ENCODE data around the gene TMEM258.

The TMEM258 gene

DNA sequence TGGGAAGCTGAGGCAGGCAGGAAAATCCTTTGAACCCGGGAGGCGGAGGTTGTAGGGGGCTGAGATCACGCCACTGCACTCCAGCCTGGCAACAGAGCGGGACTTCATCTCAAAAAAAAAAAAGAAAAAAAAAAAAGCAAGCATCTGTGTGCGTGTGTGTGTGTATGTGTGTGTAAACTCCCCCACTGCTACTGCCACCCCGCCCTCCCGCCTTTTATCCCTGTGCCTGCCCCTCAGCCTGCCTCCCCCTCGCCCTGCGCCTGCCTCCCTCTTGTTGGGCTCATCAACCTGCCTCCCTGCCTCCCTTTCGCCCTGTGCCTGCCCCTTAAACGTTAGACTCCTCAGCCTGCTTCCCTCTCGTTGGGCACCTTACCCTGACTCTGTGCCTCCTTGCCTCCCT, 18.0 kb downstream of the TMEM258 start:
- DNase-seq, result no peak

DNA sequence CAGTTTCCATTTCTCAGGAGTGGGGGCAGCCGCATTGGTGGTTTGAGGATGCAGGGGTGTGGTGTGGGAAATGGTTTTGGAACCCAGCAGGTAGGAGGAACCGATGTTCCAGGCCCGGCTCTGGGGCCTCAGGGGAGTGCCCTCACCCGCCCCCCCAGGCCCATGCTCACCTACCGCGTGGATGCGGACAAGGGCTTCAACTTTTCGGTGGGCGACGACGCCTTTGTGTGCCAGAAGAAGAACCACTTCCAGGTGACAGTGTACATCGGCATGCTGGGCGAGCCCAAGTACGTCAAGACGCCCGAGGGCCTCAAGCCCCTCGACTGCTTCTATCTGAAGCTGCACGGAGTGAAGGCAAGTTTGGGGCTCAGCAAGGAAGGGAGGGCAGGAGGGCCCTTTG, 18.6 kb downstream of the TMEM258 start:
- no peak for DNase-seq

DNA sequence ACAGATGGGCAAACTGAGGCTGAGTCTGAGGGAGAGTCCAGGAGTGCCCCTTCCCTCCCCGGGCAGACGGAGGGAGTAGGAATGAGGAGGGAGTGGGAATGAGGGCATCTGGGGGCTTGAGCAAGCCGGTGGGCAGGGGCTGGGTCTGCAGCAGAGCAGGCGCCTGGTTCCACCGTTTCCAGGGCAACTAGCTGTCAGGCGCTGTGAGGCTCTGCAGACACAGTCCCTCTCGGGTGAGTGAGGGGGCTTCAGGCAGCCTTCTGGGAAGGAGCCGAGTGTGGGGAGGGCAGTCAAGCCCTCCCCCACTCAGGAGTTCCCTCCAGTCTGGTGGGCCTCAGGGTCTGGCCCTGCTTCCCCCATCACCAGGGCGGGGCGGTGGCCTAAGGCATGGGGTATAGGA, 19.0 kb downstream of the TMEM258 start:
- DNase-seq, result no peak

DNA sequence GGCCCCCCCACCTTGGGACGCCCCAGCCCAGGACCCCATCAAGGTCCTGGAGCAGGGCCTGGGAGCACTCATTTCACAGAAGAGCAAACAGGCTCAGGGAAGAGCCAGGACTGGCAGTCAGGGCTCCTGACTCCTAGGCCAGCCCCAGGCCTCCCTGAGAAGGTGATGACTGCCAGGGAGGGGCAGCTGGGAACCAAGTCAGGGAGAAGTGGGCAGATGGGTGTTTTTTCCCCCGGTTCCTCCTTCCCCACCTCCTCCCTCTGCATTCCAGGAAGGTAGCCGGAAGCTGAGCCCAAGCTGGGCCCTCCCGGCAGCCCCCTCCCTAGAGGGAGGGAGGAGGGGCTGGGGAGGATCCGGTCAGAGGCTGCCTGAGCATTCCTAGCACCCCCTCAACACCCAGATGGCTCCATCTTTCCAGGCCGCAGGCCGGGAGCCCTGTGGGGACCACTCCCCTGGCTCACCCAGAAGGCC, 20.4 kb downstream of the TMEM258 start:
- DNase-seq, result no peak

DNA sequence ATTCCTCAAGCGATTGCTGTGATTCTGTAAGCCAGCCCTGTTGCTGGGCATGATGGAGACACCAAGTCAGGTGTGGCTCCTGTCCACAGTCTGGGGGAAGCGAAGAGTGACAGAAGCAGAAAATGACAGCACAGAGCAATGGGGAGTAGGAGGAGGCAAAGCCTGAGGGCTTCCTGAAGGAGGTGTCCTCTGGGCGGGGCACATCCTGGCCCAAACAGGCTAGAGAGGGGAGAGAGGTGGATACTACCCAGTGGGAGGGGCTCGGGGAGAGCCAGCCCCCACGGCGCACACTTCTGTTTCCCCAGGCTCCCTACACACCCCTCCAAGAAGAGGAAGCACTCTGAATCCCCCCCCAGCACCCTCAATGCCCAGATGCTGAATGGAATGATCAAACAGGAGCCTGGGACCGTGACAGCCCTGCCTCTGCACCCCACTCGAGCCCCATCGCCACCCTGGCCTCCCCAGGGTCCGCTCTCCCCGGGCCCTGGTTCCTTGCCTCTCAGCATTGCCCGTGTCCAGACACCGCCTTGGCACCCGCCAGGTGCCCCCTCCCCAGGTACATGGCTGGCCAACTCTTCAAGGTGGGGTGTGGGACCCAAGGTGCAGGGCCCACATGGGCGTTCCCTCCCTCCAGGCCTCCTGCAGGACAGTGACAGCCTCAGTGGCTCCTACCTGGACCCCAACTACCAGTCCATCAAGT, 21.1 kb downstream of the TMEM258 start:
- no peak for DNase-seq

DNA sequence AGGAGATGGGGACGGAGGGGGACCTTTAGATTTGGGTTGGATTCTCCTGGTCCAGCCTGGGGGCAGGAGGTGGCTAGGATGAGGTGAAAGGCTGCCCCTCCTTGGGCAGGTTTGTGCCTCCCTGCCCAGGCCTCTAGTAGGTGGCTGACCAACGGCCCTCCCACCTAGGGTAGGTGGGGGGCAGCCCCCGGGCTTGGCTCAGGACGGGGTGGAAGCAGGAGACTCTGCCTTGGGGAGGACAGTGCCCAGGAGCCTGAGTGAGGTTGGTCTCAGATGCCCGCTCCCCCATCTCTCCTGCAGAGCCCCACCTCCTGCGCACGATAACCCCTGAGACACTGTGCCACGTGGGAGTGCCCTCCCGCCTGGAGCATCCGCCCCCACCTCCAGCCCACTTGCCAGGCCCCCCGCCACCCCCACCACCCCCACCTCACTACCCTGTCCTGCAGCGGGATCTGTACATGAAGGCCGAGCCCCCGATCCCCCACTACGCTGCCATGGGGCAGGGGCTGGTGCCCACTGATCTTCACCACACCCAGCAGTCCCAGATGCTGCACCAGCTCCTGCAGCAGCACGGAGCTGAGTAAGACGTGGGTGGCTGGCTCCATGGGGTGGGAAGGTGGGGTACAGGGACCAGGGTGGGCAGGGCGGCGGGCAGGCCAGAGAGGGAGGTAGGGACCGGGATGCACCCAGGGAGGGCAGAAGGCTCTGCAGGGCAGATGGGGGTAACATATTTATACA, 22.3 kb downstream of the TMEM258 start:
- DNase-seq, result no peak

DNA sequence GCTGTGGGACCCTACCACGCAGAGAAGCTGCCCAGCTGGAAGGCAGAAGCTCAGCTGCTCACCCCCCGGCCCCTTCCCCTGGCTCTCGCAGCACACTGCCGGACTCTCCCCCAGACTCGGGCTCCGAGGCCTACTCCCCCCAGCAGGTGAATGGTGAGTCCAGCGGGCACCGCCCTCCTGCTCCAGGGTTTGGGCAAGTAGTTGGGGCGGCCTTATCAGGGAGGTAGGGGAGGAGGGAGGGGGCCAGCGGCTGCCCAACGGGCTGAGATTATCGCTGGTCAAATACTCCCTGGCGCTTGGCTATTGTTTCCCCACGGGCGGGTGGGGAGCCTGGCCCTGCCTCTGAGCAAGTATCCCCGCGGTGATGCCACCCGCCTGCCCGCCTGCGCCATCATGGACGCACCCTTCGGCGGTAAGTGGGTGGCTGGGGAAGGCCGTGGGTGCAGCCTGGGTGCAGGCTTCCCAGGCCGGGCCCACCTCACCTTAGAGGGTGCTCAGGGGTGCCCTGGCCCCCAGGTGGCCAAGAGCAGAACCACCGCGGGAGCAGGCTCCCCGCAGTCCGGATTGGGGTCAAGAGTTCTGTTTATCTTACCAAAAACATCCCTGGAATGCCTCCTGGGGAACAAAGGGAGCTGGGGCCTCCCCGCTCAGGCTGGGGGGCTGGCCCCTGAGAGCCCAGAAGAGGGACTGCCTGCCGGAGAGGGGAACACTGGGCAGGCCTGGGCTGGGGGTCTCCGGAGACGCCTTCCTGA, 23.1 kb downstream of the TMEM258 start:
- DNase-seq, result no peak

DNA sequence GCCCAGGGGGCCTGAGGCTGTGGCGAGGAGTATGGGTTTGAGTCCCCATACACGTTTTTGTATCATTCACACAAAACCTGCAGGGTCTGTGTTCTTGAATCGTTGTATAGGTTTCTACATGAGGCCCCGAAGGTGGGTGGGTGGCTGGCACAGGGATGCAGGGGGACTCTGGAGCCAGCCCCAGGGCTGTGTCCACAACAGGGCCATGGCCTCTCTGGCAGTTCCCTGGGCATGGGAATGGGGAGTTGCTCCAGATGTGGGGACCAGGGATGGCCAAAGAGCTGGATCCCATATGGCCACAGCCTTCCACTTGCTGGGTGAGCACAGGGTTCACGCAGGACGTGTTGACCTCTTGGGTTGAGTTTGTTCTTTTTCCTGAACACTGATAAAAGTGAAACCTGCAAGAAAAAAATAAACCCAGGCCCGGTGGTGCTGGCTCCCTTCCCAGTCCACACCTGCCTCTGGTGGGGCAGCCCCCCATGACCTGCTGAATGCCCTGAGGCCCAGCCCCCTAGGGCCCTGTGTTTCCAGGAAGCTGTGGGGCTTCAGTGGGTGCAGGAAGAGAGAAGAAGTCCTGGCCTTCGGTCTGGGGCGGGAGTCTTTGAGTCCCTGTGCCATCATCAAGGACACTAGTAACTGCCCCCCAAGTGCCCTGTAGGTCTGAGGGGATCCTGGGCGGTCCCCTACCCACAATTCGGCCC, 23.9 kb downstream of the TMEM258 start:
- no peak for DNase-seq

DNA sequence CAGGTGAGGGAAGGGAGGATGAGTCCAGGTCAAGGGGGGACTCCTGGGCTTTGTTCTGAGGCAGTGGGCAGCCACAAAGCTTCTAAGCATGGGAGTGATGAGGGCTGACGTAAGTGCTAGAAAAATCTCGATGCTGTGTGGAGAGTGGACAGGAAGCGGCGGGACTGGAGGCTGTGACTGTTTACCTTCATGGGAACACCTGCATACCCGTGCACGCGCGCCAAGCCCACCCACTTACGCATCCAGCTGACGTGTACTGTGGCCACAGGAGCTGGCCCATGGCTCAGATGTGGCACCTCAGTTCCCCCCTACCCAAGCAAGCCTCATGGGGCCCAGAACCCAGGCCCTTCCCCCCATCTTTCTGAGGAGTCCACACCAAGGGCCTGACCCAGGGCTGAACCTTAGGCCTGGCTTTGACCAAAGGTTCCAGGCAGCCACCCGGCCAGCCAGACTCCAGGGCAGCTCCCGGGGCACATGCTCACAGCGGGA, 26.0 kb downstream of the TMEM258 start:
- DNase-seq, result no peak

DNA sequence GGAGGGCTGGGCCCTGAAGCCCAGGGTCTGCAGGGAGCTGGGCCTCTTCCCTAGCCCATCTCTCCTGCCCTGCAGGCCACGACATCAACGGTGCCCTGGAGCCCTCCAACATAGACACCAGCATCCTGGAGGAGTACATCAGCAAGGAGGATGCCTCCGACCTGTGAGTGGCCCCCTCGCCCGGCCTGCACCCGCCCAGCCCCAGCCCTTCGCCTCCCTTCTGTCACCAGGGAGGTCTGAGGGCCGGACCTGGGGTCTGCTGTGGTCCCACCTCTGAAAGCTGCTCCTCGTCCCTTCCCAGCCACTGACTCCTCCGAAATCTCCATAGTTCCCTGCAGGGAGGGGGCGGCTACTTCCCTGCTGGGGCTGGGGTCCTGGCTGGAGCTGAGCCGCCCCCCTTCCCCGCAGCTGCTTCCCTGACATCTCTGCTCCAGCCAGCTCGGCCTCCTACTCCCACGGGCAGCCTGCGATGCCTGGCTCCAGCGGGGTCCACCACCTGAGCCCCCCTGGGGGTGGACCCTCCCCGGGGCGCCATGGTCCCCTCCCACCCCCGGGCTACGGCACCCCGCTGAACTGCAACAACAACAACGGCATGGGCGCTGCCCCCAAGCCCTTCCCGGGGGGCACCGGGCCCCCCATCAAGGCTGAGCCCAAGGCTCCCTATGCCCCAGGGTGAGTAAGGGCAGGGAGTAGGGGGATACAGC, 26.7 kb downstream of the TMEM258 start:
- no peak for DNase-seq

DNA sequence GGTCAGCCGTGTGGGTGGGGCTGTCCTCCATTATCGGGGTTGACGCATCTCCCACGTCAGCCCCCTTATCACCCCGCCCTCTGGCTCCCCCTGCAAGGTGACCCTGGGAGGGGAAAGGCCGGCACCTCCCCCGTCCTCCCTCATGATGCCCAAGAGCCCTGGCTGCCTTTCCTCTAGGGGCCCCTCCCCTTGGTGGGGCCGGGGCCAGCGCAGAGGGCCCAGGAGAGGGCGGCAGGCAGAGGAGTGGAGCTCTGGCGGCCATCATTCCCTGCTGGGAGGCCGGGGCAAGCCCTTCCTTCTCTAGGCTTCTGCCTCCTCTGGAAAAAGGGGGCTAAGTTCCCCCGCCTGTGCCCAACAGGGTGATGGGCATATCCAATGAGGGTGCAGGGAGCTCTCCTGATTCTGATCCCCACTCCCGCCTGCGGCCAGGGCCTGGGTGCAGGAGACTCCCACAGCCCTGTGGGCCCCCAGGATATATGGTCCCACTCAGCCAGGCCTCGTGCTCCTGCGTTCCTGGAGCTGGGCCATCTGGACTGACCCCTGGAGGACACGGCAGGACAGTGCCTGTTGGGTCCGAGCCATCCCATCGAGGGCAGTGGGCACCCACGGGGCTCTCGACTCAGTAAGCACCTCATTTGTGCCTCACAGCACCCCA, 27.7 kb downstream of the TMEM258 start:
- no peak for DNase-seq

DNA sequence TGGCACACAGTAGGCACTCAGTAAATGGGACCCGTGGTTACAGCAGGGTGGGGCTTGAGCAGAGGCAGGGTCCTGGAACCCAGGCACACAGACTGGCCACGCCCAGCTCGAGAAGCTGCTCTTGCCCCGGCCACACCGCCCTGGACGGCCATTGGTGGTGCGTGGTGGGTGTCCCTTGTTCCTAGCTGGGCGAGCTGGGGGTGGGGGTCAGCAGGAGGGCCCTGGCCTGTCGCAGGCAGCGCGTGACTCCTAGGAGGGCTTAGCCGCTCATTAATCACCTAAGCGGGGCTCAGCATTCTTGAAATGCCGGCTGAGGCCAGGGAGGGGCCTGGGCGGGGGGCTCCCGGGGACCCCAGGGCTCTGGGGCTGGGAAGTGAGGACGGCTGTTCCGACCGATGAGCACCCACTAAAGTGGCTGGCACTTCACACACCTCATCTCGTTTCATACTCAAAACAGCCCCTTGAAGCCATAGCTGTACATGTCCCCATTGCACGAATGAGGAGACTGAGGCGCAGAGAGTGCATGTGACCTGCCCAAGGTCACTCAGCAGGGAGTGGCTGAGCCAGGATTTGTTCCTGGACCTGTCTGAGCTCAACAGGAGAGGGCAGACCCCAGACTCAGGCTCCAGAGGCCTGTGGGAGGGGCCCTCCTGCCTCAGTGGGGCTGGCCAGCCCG, 28.3 kb downstream of the TMEM258 start:
- no peak for DNase-seq

DNA sequence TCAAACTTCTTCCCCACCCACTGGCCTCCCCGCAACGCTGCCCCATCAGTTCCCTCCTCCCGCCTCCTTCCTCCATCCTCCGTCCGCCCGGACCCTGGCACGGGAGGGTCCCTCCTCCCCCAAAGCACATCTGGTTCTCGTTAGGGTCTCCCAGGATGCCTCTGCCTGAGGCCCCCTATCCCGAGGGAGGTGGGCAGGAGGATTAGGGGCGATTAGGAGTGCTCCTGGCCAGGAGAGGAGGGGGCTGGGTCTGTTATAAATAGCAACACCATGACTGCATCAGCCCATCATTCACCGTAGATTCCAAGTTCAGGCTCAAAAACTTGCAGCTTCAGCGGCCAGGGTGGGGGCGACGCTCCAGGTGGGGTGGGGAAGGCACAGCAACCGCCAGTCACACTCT, 29.6 kb downstream of the TMEM258 start:
- no peak for DNase-seq

DNA sequence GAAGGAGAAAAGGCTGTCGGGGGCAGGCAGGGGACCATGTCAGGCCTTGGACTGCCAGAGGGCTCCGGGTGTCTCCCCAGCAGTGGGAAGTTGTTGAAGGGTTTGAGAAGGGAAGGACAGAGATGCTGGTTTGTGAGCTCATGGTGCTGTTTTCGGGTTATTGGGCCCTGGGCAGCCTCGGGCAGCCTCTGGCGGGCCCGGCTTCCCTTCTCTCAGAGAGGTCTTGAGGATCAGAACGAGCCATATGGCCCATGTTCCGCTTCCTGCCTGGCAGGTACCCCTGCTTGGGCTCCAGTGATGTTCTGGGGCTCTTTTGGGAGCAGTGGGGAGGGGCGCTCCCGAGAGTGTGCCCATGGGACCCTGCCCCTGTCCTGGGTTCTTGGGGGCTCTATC, 30.2 kb downstream of the TMEM258 start:
- no peak for DNase-seq

DNA sequence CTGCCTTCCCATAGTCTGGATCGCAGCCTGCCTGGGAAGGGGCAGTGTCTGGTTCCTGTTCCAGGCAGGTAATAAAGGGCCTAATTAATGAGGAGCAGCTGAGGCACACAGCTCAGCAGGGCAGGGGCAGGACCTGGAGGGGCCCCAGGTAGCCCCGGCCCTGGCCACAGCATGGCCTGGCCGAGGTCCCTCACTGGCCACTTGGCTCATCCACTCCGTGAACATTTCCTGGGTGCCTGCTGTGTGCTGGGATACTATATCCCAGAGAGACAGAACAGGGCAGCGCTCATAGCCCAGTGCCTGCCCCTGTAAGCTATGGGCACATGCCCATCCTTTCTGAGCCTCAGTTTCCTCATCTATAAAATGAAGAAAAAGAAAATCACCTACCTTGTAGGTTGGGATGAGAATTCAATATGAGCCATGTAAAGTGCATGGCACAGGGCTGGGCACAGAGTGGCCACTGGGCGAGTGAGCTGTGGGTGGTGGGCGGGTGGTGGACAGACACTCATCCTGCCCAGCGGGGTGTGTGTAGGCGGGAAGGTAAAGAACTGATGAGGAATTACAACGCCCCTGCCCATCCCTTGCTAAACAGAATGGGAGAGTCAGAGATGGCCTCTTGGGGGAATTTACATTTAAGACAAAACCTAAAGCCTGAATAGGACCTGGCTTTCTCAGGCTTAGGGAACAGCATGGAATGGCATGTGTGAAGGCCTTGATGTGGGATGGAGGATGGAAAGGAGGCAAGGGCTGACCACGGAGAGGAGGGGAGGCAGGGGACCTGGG, 30.8 kb downstream of the TMEM258 start:
- no peak for DNase-seq

DNA sequence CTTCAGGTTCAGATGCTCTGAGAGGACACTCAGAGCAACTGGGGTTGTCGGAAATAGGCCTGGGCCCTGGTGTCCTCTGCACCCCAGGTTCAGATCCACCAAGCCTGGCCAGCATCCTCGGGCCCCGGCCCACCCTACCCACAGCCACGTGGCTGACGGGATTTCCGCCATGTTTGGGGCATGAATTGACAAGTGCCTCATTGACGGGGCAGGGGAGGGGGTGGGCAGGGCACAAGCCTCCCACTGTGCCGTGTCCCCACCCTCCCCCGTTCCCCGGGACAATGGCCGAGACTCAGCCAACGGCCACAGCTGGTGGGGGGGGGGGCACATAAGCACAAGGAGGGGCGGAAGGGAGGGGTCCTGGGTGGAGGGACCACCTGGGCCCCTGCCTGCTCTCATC, 31.5 kb downstream of the TMEM258 start:
- DNase-seq, result no peak

DNA sequence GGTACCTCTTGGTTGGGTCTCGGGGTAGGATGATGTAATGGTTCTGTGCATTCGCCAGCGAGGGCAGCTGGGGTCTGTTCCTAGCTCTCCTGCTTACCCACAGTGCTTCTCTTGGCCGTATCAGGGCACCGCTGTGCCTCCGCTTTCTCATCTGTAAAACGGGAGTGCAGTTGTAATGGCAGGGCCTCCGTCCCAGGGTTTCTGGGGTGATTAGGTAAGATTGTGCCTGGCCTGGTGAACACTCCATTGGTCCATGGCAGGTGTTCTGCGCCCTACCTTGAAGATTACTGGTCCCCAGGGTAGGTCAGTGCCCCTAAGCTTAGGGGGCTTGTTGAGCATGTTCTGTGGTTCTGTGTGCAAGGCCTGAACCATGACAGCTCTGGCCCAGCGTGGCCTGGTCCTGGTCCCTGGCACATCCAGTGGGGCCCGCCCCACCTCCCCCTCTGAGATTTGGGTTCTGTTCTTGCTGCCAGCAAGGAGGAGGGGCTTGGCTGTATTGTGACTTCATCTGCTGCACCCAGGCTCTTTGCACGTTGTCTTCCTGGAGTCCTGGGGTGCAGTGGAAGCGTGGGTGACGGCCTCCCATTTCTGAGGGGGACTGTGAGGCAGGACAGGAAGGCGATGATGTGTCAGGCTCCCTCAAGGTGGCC, 35.1 kb downstream of the TMEM258 start:
- no peak for DNase-seq

DNA sequence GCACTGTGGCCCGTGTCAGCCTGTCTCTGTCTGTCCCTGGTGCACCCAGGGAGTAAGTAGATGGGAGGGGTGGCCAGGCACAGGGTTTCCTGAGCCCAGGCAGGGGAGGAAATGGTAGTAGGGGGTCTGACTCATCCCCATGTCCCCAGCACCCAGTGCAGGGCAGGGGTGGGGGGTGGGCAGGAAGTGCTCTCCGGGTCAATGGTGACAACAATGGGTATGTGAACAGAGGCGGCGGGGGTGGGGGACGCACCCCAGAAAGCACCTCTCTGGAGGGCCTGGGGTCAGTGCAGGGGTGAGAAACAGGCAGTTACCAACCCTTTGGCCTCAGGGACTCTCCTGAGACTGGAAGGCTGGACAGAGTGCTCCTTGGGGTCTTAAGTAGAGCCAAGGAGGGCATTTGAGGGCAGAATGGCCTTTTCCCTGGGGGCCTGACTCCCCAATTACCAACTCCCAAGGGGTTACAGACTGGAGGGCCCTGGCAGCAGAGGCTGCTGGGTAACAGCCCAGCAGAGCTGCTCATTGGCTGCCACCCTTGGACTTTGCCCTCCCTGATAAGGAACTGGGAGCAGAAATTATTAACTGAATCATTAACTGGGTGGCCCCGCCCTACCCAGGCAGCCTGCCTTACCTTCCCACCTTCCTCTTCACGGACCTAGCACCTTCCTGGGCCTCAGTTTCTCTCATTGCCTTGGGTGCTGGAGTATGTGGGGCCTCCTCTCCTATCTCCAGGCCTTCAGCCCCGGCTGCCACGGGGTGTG, 35.8 kb downstream of the TMEM258 start:
- DNase-seq, result no peak

DNA sequence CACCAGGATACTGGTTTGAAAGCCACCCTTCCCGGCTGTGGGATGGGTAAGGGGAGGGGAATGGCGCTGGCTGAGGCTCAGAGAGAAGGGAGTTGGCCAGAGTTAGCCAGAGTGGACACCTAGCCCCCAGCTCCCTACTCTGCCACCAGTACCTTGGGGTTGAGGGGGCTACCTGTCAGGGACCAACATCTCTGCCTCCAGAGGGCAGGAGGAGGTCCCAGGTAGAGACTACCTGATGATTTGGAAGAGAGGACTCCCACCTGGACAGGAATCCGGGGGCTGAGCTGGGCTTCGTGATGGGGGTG, 36.3 kb downstream of the TMEM258 start:
- DNase-seq, result no peak

Measured in activated CD4-positive, CD25-positive, alpha-beta regulatory T cell (primary cell).